Measurements from ENCODE around the gene SESN1.
"Not testable (repeated sequence)": the region's sequence is repeated elsewhere in the genome, so short reads cannot be mapped to it uniquely, and the experiment has no call there.

SESN1 gene

GRCh38 chr6:108993876-108994275, 100.8 kb downstream of the SESN1 start:
- DNase-seq, result no peak

DNA sequence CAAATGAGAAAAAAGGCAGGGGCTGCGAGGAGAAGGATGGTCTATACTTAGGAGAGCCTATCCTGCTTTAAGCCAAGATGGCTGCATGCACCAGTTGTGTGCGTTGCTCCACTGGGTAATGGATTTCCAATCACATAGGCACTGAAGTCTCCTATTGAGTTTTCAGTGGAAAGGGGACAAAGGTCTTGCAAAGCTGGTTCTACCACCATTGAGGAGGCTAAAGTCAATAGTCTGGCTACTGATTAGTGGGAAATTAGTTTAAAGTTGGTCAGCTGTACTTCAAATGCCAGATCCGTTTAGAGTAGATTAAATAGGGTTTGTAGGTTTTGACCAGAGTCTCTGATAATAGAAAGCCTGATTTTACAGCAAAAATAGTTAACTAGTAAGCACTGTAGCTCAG, 104.9 kb downstream of the SESN1 start:
- no peak for DNase-seq

DNA sequence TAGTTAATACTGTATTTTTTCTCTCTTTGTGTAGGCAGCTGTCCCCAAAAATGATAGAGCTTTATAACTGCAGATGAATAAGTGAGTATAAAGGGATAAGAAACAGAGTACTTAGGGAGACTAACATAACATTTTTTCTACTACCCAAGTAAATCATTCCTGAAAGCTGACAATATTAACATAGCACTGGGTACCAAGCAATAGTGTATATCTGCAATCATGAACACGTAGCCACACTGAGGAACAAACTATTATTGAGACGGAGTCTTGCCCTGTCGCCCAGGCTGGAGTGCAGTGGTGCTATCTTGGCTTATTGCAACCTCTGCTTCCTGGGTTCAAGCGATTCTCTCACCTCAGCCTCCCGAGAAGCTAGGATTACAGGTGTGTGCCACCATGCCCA, 105.9 kb downstream of the SESN1 start:
- DNase-seq, result no peak

DNA sequence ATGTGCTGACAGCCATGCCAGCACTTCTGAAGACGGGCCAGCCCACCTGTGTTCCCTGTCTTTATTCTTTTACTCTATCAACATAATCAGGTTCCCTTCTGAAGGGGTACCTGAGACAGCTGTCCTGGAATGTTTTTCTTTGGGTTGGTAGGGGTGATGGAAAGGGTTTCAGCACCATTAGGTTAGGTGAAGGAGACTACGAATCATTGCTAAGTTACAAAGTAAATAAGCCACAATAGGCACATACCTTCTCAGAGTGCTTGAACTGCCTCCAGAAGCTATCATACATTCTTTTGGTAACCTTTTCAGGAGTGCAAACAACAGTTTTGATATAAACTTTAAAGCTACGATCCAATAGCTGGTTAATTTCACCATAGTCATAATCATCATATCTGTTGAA, 106.3 kb downstream of the SESN1 start:
- DNase-seq, result no peak

DNA sequence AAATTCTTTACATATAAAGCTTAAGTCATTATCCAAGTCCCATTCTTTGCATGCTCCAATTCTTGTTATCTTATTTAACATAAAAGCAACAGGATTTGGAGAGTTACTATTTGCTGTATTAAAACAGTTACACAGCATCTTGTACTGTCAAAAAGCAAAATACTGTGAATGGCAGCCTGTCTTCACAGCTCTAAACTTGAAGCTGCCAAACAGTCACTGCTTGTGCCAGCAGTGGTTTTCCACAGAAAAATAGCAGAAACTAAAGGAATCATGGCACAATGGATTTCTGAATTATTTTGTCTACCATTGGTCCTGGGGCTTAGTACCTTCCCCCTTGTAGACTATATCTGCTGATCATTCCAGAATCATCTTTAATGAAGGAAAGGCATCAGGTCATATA, 107.5 kb downstream of the SESN1 start:
- no peak for DNase-seq

DNA sequence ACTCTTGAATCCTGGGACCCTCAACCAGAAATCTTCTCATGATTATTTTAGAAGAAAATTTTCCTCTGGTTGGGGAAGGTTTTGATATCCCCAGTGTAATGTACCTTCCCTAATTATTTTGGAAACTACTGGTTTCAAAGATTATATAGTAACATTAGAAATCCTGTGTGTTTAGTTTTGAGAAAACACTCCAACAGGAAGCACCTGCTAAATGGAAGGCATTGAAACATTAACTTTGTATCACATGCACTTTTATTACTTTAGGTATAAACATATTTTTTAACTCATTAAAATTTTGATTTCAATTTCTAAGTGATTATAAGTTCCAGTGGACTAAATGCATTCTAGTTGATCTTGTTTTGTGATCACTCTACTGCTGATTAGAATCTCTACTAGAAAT, 109.3 kb downstream of the SESN1 start:
- no peak for DNase-seq

DNA sequence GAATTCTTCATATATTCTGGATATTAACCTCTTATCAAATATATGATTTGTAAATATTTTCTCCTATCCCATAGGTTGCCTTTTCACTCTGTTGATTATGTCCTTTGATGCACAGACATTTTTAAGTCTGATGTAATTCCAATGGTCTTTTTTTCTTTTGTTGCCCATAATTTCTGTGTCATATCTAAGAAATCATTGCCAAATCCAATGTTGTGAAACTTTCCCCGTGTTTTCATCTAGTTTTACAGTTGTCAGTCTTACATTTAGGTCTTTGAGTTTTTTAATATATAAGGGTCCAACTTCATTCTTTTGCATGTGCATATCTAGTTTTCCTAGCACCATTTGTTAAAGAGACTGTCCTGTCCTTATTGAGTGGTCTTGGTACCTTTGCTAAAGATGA, 111.5 kb downstream of the SESN1 start:
- no peak for DNase-seq

DNA sequence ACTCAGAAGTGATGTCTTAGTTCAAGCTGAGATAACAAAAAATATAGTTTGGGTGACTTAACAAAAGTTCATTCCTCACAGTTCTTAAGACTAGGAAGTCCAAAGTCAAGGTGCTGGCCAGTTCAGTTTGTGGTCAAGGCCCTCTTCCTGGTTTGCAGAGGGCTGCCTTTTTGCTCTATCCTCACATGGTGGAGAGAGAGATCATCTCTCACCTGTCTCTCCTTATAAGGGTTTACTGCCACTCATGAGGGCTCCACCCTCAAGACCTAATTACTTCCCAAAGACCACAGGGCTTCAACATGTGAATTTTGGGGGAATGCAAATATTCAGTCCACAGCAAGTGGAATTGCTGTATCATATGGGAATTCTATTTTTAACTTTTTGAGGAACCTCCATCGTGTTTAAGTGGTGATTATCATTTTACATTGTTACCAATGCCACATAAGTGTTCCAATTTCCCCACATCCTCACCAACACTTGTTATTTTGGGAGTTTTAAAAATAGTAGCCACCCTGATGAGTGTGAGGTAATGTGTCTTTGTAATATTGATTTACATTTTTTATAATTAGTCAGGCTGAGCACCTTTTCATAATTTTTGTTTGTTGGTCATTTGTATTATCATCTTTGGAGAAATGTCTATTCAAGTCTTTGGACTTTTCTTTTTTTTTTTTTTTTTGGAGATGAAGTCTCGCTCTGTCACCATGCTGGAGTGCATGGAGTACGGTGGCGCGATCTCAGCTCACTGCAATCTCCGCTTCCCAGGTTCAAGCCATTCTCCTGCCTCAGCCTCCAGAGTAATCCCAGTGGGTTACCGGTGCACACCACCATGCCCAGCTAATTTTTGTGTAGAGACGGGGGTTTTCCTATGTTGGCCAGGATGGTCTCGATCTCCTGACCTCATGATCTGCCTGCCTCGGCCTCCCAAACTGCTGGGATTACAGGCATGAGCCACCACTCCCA, 112.2 kb downstream of the SESN1 start:
- DNase-seq, result no peak

- DNase-seq, result not testable (repeated sequence)
Measured at GRCh38 chr6:108978638-108979037, 116.0 kb downstream of the SESN1 start.

GRCh38 chr6:108974201-108974600, 120.4 kb downstream of the SESN1 start:
- DNase-seq, result no peak

DNA sequence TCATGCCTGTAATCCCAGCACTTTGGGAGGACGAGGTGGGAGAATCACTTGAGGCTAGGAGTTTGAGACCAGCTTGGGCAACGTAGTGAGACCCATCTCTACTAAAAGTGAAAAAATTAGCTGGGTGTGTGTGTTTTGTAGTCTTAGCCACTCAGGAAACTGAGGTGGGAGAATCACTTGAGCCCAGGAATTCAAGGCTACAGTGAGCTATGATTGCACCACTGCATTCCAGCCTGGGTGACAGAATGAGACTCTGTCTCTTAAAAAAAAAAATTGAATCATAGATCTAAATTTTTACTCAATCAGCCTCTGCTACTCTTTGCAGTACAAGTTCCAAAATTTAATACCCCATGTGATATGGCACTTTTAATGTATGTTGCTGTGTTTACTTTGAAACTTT, 124.9 kb downstream of the SESN1 start:
- DNase-seq, result no peak

DNA sequence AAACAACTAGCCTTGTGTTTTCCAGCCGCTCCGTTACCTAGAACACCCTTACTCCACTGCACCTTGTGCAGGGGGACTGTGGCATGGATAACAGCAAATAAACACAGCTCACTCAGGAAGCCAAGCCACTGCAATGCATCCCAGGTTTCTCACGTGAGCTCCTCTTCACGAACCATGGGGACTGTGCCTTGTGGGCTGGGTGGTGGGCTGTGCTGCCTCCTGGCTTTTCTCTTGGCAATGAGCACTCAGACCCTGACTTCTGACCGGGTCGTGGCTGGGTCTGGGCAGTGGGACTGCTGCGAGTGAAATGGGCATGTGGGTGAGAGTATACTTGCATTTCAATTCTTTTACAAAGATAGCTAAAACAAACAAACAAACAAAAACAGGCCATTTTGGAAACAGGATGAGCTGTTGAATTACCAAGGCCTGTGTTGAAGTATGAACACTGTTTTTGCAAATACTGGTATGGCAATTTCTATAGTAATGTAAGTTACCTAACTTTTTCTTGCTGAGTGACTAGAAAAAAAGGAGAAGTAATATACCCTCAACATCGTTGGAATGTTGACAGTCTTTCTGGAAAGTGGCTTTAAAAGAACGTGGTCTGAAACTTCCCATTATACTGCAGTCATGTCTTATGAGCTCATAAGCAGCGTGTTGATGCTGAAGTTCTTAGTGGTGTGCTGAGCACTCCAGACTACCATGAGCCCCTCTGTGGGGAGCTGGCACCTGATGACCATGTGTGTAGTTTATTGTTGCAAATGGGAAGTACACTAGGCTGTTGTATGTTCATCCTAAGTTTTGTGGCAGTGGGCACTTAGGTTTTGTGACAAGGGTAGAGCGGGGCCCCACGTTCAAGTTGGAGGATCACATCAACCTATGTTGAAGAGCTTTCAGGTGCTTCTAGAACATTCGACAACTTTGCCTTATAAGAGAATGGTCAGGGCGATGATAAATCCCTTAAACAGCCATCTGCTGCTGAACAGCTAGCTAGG, 126.0 kb downstream of the SESN1 start:
- no peak for DNase-seq

- DNase-seq, result no peak
Measured at GRCh38 chr6:108966855-108967755, 127.5 kb downstream of the SESN1 start.

DNA sequence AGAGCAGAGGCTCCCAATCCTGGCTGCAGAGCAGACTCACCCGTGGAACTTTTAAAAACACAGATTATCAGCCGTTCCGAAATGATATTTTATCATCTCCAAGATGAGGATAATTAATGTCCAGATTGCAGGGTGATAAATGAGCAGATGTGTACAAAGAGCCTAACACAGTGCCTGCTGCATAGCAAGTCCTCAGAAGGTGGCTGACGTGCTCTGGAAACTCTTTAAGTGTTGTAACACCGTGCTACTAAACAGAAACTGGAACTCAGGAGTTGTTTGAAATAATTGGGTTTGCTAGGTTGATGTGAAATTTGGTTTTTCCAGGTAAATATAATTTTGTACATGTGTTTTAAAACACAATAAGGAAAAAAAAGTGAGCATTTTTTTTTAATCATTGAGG, 128.4 kb downstream of the SESN1 start:
- DNase-seq, result no peak

GRCh38 chr6:108961985-108962384, 132.7 kb downstream of the SESN1 start:
- DNase-seq, result no peak

DNA sequence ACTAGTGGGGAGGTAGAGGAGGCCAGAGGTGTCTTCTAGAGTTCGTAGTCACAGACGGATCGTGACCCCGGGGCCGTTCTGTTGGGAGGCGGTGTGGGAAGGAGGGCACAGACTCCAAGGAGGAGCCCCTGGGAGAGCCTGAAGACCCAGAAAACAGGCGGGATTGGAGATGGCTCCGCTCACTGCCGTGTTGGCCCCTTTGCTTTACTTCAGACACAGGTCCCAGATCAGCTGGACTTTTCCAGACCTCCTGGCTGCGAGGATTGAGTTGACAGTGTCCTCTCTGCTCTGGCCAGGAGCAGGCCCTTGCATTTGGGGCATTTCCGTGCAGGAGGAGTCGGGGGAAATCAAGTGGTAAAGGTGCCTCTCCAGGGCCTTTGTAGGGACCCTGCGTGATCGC, 133.6 kb downstream of the SESN1 start:
- DNase-seq, result no peak

GRCh38 chr6:108960601-108961000, 134.0 kb downstream of the SESN1 start:
- DNase-seq, result no peak

- DNase-seq, result no peak
Measured at GRCh38 chr6:108959972-108960582, 134.6 kb downstream of the SESN1 start.

- no peak for DNase-seq
Measured at GRCh38 chr6:108958900-108959770, 135.5 kb downstream of the SESN1 start.

DNA sequence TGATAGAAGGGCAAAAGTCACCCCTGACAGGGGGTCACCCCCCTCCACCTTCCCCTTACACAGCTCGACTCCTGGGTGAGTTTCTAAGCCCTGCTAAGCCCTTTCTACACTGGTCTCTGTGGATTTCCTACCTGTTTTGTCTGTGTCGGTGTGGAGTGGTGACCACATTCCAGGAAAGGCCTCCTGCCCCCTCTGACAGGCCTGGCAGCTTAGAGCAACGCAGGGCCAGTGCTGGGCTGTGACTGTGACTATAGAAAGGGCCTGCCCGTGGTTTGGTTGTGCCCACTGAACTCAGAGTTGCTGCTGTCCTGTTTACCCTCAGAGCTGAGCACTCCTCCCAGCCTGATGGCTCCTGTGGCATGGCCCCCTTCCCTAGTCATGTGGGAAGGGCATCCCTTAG, 137.4 kb downstream of the SESN1 start:
- DNase-seq, result no peak

GRCh38 chr6:108955329-108955949, 139.2 kb downstream of the SESN1 start:
- no peak for DNase-seq

Measured in DMS79 (cell line).